ENCODE measurements around the gene RACK1.
"Not testable (repeated sequence)": the region's sequence is repeated elsewhere in the genome, so short reads cannot be mapped to it uniquely, and the experiment has no call there.

RACK1 gene

DNA sequence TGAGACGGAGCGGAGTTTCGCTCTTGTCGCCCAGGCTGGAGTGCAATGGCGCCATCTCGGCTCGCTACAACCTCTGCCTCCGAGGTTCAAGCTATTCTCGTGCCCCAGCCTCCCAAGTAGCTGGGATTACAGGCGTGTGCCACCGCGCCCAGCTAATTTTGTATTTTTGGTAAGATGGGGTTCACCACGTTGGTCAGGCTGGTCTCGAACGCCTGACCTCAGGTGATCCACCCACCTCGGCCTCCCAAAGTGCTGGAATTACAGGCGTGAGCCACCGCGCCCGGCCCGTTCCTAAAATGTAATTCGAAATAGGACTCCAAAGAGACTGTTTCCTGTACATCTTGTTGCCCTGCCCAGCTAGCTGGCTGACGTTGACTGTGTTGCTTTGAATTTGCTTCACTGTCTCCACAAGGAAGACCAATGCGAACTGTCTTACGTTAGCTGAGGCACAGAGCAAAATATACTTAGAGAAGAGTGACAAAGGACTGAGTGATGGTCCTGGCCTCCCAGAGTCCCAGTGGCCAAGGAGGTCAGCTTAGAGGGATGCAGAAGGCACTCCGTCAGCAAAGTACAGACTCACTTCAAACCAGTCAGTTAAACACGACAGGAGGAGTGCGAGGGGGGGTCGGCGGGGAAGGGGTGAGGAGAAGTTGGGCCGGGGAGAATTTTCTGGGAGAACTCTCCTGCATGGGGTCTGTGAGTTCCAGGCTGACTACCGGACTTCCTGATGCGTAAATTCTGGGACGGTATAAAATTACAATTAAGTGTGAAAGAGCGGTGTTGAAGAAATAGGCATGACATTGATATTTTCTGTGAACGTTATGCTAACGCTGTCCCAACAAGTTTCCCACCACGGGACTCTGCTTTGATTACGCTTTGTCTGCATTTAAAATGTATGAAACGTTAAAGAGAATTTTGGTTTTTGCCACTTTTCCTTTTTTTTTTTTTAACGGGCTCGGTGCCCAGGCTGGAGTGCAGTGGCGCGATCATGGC is 27.4 kb downstream of the RACK1 start:
- DNase-seq (ENCODE audit: low read depth in 2 of 2): no peak

DNA sequence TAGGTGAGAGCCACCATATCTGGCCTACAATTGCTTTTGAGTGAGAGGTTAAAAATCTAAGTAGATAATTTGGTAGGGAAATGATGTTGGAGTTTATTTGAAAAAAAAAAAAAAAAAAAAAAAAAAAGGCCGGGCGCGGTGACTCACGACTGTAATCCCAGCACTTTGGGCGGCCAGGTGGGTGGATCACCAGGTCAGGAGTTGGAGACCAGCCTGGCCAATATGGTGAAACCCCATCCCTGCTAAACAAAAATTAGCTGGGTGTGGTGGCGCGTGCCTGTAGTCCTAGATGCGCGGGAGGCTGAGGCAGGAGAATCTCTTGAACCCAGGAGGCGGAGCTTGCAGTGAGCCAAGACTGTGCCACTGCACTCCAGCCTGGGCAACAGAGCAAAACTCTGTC is 29.5 kb downstream of the RACK1 start:
- DNase-seq (ENCODE audit: low read depth in 2 of 2): not testable (repeated sequence)

DNA sequence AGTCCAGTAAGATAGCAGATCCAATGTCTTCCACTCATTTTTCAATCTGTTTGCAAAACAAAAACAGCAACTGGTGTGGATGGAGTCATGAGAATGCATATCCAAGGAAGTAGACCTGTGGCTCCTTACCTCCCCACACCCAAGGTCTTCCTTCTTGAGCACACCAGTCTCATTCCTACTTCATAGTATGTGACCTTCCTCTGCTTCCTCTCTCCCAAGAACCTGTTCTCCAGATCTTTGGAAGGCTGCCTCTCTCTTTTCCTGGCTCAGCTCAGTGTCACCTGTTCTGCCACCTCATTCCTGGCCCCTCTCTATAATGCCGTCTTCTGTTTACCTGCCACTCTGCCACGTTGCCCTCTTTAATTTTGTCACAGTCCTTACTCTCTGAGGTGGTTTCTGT is 30.8 kb downstream of the RACK1 start:
- no peak for DNase-seq (ENCODE audit: low read depth in 2 of 2)

DNA sequence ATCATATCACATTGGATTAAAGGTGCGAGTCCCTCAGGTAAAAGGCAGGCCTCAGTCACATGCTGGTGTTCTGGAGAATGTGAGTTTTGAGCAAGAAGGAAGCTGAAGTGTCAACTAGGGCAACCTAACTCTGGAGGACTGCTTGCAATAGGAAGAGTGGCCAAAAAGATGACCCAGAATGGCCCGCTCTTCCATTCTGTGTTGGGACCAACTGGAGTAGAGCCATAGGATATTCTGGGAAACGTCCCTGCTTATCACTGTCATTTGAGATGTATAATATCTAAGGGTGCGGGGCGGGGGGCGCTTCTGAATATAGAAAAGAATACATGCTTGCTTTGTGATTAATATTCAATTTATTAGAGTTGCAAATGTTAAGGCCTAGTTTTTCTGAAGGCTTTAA is 31.6 kb downstream of the RACK1 start:
- no peak for DNase-seq (ENCODE audit: low read depth in 2 of 2)

DNA sequence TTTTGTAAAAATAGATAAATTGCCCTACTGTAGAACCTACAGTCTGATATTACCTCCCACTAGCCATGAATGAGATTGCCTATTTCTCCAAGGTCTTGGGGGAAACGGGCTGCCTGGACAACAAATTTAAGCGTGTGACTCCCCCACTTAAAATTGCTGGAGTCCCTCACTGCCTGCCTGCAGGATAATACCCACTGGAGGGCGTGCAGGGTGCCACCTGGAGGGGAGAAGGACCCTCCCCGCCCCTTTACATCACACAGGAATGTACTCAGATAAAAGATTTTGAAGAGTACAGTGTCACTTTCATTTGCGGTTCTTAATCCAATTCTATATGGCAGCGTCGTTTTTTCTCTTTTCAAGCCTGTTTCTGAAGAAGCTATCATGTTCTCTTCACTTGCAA is 32.5 kb downstream of the RACK1 start:
- DNase-seq (ENCODE audit: low read depth in 2 of 2): no peak

DNA sequence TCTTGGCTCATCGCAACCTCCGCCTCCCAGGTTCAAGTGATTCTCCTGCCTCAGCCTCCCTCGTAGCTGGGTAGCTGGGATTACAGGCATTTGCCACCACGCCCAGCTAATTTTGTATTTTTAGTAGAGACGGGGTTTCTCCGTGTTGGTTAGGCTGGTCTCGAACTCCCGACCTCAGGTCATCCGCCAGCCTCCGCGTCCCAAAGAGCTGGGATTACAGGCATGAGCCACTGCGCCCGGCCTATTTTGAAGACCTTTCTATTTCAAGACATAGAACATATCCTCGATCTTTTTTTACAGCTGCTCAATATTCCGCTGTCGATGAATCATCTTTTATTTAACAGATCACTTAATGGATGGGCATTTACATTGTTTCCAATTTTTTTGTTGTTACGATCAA is 33.0 kb downstream of the RACK1 start:
- DNase-seq (ENCODE audit: low read depth in 2 of 2): not testable (repeated sequence)

DNA sequence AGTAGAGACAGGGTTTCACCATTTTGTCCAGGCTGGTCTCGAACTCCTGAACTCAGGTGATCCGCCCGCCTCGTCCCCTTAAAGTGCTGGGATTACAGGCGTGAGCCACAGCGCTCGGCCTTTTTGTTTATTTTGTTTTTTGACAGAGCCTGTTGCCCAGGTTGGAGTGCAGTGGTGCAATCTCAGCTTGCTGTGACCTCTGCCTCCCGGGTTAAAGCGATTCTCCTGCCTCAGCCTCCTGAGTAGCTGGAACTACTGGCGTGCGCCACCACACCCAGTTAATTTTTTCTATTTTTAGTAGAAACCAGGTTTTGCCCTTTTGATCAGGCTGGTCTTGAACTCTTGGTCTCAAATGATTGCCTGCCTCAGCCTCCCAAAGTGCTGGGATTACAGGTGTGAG is 33.6 kb downstream of the RACK1 start:
- not testable (repeated sequence) for DNase-seq (ENCODE audit: low read depth in 2 of 2)

DNA sequence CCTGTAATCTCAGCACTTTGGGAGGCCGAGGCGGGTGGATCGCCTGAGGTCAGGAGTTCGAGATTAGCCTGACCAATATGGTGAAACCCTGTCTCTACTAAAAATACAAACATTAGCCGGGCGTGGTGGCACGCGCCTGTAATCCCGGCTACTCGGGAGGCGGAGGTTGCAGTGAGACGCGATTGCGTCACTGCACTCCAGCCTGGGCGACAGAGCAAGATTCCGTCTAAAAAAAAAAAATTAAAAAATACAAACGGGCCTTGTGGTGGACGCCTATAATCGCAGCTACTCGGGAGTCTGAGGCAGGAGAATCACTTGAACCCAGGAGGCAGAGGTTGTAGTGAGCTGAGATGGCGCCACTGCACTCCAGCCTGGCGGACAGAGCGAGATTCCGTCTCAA is 34.7 kb downstream of the RACK1 start:
- not testable (repeated sequence) for DNase-seq (ENCODE audit: low read depth in 2 of 2)

DNA sequence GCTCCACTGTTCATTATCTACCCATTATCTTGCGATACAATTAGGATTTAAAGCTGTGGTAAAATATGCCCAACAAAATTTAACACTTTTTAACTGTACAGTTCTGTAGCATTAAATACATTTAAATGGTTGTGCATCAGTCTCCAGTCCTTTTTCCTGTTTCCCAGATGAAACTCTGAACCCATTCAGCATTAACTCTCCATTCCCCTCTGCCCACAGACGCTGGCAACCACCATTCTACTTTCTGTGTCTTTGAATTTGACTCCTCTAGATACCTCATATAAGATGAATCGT is 35.8 kb downstream of the RACK1 start:
- no peak for DNase-seq (ENCODE audit: low read depth in 2 of 2)

DNA sequence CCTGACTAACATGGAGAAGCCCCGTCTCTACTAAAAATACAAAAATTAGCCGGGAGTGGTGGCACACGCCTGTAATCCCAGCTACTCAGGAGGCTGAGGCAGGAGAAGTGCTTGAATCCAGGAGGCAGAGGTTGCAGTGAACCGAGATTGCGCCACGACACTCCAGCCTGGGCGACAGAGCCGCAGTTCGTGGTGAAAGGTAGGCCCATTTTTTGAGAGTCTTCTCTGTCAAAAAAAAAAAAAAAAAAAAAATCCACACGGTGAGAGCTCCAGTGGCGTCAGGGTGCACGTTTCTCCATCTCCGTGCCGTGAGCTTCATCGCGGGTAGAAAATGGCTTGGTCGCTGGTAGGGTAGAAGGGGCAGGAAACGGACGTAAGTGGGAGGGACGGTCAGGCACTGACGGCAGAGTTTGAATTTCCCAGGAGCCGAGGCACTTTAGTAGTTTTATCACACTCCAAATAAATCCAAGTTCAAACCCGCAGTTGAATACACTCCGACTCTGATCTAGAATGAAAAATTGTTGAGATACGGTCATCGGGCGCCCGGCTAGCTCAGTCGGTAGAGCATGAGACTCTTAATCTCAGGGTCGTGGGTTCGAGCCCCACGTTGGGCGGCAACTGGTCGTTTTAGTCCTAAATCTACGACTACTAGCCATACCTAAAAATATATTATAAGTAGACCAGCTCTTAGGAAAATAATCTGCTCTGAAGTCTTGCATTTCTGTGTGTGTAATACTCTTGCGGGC is 36.3 kb downstream of the RACK1 start:
- peak; percentile 87 to 95 for DNase-seq (ENCODE audit: low read depth in 2 of 2)

DNA sequence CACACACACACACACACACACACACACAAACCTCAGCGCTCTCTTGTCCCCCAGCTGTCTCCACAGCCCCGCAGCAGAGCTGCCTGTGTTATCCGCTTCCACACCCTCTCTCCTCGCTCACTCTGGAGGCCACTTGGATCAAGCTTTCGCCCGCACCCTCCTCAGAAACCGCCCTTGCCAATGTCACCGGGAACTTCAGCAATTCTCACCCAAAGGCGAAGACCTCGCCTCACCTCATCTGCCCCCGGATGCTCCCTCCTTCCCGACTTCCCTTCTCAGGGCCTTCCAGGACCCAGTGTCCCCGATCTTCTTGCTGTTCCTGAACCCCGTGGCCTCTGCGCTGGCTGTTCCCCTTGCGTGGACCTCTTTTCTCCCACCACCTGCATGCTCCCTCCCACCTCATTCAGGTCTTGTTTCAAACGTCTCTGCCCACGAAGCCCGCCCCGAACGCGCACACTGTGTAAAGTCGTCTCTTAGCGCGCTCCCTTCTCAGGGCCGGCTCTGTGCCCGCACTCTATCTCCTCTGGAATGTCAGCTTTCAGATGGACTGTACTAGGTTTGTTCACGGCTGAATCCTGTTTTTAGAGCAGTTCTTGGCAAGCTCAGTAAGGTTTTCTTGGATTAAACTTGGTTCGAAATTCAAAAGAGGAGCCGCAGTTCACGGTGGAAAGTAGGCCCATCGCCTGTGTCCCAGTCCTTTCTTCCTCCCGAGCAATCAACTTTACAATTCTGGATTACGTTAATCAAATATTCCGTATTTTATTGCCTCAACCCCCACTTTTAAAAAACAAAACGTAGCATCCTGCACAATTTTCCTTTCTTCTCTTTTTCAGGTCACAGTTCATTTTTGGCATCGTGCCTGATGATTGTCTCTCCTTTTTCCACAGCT is 37.7 kb downstream of the RACK1 start:
- no peak for DNase-seq (ENCODE audit: low read depth in 2 of 2)

DNA sequence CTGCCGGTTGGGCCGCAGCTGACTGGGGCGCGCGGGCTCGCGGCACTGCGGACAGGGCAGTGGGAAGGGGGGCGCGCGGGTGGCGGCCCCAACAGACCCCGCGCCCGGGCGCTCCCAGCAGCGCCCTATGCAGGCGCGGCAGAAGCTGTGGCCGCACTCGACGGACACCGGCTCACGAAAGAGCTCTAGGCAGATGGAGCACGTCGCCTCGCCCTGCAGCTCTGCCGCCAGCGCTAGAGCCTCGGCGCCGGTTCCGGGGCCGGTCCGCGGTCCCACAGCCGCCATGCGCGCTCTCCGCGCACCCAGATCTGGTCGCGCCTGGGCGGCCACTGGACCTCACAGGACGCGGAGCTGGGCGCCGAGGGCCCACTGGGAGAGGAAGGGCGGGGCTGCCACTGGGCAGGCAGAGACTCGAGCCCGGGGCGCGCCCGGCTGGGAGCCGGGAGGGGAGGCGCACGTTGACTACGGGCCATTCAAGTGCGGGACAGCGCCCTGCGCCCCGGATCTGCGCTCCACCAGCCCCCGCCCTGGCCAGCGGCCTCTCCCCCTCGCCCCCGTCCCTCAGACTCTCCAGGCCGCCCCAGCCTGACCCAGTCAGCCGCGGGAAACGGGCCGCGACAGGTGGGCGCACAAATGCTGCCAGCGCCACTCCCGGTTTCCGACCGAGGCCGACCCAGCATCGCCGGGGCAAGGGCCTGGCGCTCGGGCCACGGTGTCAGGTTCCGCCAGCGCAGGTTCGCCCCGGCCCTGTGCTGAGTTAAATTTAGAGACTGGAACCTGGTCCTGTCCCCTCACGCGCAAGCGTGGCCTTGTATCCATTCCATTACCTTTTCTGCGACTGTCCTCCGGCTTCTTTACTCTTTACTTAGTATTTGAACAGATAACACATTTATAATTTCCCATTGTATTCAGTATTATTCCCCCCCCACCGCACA is 38.6 kb downstream of the RACK1 start, which contains the start of gene TRIM7:
TRIM7 (minus strand) TSS at position 371 of the 935 bp plus-strand sequence; CDS start at position 285, 86 bp downstream.
- DNase-seq (ENCODE audit: low read depth in 2 of 2): no peak

DNA sequence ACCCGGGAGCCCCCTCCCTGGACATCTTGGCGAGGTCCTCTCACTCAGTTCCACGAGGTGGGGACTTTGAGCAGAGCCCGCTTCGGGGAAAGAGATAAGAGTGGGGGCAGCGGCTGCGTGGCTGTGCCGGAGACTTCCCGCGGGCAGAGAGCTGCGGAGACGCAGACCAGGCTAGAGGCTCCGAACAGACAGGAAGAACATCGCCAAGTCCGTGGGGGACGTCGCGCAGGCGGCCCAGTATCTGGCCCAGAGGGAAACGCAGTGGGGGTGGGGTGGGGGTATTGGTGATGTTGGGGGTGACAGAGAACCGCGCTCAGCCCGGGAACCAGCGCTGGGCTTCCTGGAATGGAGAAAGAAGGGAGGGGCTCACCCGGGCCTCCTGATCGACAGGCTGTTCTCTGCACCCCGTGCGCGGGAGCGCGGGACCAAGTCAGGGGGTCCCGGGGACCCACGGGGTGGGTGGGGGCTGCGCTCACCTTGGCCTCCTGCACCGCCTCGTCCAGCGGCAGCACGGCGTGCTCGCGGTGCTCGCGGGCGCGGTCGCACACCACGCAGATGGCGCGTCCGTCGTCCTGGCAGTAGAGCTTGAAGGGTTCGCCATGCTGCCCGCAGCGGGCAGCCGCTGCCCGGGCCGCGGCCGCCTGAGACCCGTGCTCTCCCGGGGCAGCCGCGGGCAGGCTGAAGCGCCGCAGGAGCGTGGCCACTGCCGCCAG is 39.4 kb downstream of the RACK1 start:
- no peak for DNase-seq (ENCODE audit: low read depth in 2 of 2)

DNA sequence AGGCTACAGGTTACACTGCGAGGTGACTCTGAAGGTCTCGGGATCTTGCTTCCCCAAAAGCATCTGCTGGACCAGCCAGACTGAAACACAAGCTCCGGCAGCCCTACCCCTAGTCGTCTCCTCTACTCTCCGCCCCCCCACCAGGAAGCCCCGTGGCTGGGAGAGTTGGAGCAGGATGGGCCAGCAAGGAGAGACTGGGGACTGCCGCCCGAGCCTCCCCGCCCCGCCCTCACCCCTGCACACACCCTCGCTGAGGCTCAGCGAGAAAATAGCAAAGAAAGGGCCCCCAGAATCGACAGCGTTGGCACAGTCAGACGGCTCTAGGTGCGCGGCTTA is 40.0 kb downstream of the RACK1 start:
- DNase-seq (ENCODE audit: low read depth in 2 of 2): no peak

DNA sequence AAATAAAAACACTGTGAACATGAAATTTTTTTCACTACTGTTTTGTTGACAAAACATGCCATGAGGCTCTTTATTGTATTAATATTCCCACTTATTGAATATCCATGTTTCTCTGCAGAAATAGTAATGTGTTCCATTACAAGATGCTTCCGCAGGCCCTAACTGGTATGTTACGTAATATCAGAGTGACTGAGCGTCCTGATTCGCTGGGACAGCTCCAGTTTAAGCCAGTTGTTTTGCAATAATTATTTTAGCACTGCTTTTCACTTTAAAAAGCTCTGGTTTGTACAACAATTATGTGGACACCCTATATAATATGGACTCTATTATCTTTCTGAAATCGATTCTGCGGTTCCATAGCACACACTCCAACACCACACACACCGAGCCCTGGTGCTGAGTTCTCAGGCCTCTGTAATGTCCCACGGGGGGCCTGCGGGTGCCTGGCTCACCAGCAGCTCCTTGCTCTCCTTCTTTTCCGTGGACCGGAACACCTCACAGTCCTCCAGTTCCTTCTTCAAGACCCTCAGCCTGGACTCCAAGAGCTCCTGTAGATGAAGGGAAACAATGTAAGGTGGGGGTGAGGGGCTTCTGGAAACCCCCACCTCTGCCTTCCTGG is 40.5 kb downstream of the RACK1 start:
- no peak for DNase-seq (ENCODE audit: low read depth in 2 of 2)

DNA sequence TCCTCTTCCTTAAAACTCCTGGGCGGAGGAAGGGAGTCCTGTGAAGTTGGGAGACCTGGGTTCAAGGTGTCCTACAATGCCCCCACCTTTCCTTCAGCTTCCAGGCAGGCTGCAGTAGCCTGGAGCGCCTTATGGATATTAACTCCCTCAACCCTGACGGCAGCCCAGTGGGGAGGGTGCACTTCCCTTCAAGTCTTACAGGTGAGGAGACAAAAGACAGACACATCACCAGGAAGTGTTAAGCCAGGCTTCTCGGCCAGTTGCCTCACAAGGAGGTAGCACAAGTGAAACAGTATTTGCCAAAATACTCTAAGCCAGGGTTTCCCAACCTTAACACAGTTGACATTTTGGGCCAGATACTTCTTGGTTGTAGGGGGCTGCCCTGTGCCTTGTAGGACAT is 42.9 kb downstream of the RACK1 start:
- DNase-seq (ENCODE audit: low read depth in 2 of 2): no peak

DNA sequence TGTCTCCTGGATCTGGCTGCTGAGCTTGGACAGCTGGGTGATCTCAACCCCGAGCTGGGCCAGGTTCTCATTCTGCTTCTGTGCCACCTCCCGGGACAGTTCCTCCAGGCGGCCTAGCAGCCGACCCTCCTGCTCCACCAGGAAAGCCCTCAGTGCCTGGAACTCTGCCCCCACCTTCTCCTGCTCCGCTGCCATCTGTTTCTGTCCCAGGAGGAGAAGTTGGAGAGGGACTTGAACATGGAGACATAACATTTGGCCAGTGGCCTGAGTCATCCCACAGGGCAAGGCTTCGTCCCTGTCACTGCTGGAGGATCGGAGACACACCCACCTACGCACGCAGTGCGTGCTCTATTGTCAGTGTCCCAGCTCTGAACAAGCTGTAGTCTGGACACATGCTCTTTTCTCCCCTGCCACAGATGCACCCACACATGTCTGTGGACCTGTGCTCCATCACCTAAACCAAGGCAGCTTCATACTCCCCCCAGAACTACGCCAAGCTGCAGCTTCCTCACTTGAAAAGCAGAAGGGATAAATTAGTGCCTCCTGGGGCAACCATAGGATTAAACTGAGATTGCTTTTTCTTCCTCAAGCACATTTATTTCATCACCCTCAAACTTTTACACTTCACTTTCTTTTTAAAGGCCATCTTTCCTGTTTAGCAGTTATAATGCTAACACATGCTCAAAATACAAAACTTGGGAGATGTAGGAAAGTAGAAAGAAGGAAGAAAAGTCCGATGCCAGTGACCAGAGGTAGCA is 43.6 kb downstream of the RACK1 start:
- DNase-seq (ENCODE audit: low read depth in 2 of 2): no peak

DNA sequence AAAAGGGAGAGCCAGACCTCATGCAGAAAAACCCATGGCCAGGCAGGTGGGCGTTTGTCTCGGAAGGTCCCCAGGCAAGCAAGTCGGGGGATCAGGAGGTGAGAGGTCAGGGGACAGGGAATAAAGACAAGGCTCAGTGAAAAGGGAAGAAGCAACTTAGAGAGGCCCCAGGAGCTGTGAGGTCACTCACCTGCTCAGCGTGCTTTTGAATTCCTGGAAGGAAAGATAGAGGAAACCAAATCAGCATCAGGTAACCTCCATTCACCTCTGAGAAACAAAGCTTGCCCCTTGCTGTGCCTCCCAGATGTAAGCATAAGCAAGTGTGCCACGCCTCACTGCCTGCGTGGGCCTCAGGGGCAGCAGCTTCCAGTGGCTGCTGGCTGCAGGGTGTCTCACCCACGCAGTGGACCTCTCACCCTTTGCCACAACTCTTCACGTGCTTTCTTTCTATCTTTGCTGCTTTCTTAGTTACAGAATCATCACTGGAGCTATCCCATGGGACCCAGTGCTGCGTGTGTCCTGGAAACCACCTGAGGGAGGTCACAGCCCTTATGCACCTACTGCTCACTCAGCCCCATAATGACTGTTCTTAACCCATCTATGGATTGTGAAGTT is 44.7 kb downstream of the RACK1 start:
- no peak for DNase-seq (ENCODE audit: low read depth in 2 of 2)
